ENCODE measurements around the gene RALGDS. TPM values are rescaled to one million over a fixed set of nuclear protein-coding genes. Genes with fewer than 3 reads are reported as not detected.

Gene RALGDS
- total and polyA plus RNA-seq, 2 donors (not counting 1 experiment from before 2014, with no cell fraction given), result 62.4 to 88.0 TPM

GRCh38 chr9:133147412-133148198 lies 26.6 kb upstream of the RALGDS start:
- peak overlapping the region; percentile 79 for H3K9ac ChIP-seq (ENCODE audit: low read length)
- intact Hi-C loops (cut with micrococcal nuclease), result loop anchor here (2.0 to 5.0 kb wide), 3 partner anchors 15 to 920 kb away; partner anchors contain the start of genes BRD3 and GBGT1
- H3K4me1 ChIP-seq (ENCODE audit: control insufficient read depth in 2 of 2, insufficient read depth in 2 of 2, low read length in 2 of 2), result peaks cover 29 to 50% of the 10 kb centered on the region in 2 donors
- peaks cover 52% of the 10 kb centered on the region for H3K4me1 Mint-ChIP-seq
- H3K27me3 ChIP-seq (replicated peaks in 1 of 4; ENCODE audit: control extremely low read depth in 1 of 4, control insufficient read depth in 3 of 4, insufficient read depth in 4 of 4, low read length in 3 of 4), result no peaks in the 10 kb centered on the region
- CTCF ChIA-PET, result interaction anchor here (0.9 to 12.7 kb wide), 16 partner anchors 9 to 339 kb away, joined by 3 to 599 read pairs (median 5); partner anchors contain the start of genes GTF3C5, RALGDS and TSC1
- peaks cover 44% of the 10 kb centered on the region for H4K20me1 ChIP-seq (ENCODE audit: control insufficient read depth, insufficient read depth, low read length, poor library complexity, severe bottlenecking)
- TF ChIP-seq EZH2 (IDR thresholded peaks at IDR 0.05; ENCODE audit: borderline replicate concordance, insufficient read depth, low read depth, low read length, poor library complexity, severe bottlenecking), result no peak
- TF ChIP-seq CTCF (IDR thresholded peaks at IDR 0.05), result peak; percentile 97
- peaks cover 58% of the 10 kb centered on the region for H3K79me2 ChIP-seq (ENCODE audit: control insufficient read depth, insufficient read depth, low read length)
- POLR2A ChIA-PET, result interaction anchor here (0.9 to 2.1 kb wide), 6 partner anchors 9 to 46 kb away, joined by 3 to 7 read pairs (median 4); partner anchors contain the start of gene RALGDS
- peak overlapping the region in 4 of 5 experiments; percentile 68 to 93 (median 79) for H3K4me3 ChIP-seq (ENCODE audit: control extremely low read depth in 1 of 5, extremely low read depth in 1 of 5, insufficient read depth in 1 of 5, low read depth in 2 of 5, low read length in 4 of 5)
- peak overlapping the region; percentile 83 for H3K4me2 ChIP-seq (replicated peaks; ENCODE audit: low read depth, low read length, poor library complexity, severe bottlenecking)
- H3K36me3 ChIP-seq (replicated peaks in 1 of 2; ENCODE audit: control extremely low read depth in 1 of 2, control insufficient read depth in 1 of 2, extremely low read depth in 1 of 2, insufficient read depth in 2 of 2, low read length in 1 of 2), result no peaks in the 10 kb centered on the region
- peak overlapping the region; percentile 92 to 93 for H3K27ac ChIP-seq (ENCODE audit: low read length in 2 of 2)
- no peaks in the 10 kb centered on the region for H3K9me3 Mint-ChIP-seq (ENCODE audit: insufficient read depth)
- ATAC-seq (ENCODE audit: low read depth), result peak; percentile 12
- H3K4me3 Mint-ChIP-seq, result peak overlapping the region; percentile 87
- H3K27ac Mint-ChIP-seq, result peak overlapping the region; percentile 86
- WGBS (ENCODE audit: insufficient coverage), result 13% methylated on average over 6 of the region's 14 CpGs
- no peaks in the 10 kb centered on the region for H3K27me3 Mint-ChIP-seq
- H2AFZ ChIP-seq (ENCODE audit: insufficient read depth, low read depth, low read length, poor library complexity, severe bottlenecking), result no peak overlapping the region
- no peaks in the 10 kb centered on the region for H3K9me3 ChIP-seq (ENCODE audit: control extremely low read depth in 1 of 3, control insufficient read depth in 2 of 3, insufficient read depth in 1 of 3, low read length in 2 of 3)
- DNase-seq, result peak; percentile 89
